ENCODE data around the gene SLC35F5.
"Not testable (repeated sequence)": the region's sequence is repeated elsewhere in the genome, so short reads cannot be mapped to it uniquely, and the experiment has no call there.

The SLC35F5 gene

DNA sequence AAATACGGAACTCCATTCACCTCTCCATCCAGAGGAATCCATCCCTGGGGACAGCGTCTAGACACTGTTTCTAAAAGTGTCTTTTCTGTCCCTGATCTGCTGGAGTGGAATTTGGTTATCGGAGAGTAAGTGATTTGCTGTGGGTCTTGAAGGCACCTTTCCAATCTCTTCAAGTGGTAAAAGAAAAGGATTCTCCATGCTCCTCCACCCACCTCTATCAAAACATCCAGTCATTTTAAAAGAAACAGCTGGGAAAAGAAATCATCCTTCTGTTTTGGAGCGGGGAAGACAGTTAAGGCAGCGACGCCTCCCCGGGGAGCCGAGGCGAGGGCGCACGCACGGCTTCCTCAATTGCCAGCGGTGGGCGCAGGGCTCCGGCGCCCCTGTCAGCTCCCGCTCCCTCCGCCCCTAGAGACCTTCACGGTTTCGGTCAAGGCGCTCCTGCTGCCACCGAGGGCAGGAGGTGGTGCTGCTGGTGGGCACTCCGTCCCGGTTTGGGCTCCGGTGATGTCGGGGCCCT, 547 bp downstream of the SLC35F5 start:
- DNase-seq = peak; percentile 14

DNA sequence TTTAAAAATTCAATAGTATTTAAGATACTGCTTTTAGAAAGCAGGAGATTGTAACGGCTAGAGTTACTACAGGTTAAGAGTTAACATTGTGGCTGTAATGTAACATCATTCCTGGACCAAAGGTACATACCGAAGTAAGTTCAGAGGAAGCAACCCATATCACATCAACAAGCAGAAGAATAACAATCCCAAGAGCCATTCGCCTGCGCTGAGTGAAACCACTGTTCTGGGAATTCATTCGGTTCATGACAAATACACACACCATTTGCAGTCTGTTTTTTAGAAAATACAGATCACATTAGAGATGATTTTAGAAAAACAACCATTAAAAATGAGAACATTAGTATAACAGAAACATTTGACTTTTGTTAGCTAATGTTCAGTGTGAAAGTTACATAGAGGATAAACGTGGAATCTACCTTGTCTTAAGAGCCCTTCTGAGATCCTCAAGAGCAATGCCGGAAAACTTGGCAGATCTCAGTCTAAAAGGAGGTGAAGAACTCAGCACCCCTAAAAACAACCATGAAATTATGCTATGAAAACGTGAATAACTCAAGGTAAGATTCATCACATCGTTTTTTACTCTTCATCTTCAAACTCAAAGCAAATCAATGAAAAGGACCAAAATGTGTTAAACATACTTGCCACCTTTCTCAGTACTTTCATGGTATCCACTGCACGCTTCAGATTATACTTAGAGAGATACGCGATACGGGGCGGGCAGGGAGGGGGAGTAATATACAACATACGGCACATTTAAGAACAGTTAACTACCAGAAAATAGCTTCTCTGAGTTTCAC, 1.2 kb downstream of the SLC35F5 start:
- DNase-seq = peak; percentile 10

DNA sequence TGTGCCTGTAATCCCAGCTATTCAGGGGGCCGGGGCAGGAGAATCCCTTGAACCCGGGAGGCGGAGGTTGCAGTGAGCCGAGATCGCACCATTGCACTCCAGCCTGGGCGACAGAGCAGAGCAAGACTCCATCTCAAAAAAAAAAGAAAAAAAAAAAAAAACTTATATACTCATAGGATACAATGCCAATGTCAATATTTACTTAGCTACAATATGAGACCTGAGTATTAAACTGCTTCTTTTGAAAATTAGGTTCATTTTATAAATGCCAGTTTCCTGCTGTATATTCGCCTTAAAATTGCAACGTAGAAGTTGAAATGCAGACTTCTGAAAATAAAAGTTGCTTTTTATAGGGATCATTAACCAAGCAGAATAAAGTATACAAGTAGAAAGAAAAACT, 2.3 kb downstream of the SLC35F5 start:
- DNase-seq = no peak

DNA sequence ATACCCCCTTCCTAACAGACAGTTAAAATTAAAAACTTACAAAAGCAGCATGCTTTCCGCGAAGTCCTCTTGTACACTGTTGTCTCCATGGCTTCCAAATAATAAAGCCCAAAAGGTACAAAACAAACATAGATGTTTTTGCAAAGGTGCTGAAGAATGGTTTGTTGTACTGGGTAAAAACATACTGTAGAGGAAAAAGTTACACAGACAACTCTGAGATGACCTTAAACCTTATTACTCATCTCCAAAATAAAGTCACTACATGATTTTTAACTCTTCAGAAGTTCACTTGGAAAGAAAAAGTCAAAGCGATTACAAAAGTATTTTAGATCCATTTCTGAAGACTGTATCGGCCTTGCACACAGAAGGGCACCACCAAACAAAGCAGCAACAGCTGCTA, 6.1 kb downstream of the SLC35F5 start:
- no peak for DNase-seq

DNA sequence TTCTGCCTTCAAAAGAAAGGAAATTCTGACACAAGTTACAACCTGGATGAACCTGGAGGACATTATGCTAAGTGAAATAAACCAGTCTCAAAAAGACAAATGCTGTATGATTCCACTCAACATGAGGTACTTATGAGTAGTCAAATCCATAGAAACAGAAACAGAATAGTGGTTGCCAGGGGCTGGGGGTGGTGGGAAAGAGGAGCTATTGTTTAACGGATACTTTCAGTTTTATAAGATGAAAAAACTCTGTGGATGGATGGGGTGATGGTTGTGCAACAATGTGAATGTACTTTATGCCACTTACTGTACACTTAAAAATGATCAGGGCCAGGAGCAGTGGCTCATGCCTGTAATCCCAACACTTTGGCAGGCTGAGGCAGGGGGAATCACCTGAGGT, 15.4 kb downstream of the SLC35F5 start:
- DNase-seq = no peak

DNA sequence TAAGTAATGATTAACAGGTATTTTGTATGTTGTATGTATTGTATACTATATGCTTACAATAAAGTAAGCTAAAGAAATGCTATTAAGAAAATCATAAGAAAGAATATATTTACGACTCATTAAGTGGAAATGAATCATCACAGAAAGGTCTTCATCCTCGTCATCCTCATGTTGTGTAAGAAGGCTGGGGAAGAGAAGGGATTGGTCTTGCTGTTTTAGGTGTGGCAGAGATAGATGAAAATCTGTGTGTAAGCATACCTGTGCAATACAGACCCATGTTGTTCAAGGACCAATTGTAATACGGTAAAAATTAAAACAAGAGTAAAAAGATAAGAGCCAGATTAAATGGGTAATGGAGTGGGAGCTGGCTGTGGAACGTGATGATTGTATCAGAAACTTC, 16.6 kb downstream of the SLC35F5 start:
- DNase-seq = no peak

DNA sequence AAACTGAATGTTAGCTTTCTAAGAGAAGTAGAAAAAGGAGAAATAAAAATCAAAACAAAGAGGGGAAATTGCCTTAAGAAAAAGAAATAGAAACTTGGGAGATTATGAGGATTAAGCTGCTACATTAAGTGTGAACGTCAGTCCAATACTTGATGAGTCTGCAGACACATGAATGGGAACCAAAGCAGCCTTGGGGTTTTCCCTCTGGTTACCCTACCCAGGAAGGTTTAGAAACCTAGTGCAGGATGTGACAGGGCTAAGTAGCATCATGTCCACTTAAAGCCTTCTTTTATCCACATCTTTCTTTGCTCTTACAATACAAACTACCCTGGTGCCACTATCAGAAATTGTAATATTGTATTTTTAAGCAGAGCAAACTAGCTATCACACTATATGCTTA, 22.3 kb downstream of the SLC35F5 start:
- no peak for DNase-seq

DNA sequence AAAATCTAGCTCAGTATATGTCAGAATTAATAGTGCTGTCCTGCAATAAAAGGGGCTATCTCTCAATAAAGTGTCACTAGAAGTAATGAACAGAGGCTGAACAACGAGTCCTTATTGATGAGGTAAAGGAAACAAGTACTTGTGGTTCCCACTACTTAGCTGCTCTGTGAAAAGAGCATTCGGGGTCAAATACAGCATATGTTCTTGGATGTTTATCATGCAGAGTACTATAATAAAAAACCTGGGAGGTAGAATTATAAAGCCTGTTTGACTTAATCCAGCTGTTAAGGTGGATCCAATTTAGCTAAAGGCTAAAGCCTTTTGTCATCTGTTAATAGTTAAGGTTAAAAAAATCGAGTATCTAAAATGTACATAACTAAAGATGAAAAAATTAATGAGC, 32.4 kb downstream of the SLC35F5 start:
- no peak for DNase-seq

DNA sequence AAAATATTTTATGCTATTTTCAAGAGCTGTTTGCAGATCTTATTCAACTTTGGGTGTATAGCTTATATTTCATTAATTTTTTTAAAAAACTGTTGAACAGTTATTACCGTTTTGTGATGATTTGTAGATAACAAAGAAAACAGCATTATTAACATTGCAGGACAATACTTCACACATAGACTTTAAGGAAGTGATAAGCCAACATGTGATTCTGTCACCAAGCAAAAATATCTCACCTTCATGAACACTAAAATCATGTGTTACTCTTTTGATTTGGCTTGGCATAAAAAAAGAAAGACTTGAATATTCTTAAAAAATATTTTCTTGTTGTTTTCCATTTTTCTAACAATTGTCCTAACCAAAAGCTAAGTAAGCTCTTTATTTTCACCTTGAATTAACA, 33.0 kb downstream of the SLC35F5 start:
- no peak for DNase-seq

DNA sequence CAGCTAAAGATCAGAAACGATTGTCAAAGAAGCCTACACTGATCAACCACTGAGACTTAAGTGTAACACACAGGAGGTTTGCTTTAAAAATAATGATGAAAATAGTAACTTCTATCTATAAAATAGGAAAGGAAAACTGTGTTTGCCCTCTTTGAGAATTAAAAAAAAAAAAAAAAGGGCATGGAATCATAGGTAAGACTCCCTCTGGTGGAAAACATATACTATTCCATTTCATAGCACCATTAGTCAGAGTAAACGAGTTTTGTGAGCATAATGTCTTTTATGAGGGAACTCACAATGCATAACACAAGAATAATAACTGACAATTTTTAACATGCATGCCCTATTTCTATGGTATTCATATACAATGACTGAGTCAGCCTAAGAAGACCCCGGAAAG, 36.3 kb downstream of the SLC35F5 start:
- DNase-seq = no peak

DNA sequence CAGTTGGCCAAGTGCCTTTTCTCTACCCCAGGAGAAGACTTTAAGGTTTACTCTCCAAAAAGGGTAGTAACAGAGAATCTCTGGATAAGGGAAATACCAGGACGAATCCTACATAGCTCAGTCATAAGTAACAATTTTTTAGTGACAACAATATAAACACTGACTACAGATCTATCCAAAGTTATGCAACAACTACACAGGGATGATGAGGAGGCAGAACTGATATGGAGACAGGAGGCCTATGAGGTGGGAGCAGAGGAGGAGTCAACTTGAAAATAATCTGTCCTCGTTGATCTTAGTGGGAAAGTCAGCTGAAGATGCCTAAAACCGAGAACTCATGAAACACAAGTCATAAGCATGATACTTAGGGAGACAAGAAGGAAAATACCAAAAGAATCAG, 40.2 kb downstream of the SLC35F5 start:
- no peak for DNase-seq

DNA sequence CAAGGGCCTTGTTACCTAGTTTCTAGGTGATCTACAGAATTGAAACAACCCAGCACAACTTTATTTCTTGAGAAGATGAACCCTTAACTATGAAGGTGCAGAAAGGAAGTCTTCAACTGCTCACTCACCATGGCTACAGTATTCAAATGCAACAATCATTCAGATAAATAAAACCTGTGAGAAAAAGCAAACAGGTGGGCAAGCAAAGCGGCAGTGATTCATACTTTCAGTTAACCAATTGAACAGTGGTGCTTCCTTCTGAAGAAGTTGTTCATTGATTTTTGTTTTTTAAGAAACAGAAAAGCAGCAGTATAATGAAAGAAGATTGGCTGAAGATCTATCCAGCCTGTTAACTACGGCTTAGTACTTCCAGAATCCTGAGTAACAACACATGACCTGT, 43.5 kb downstream of the SLC35F5 start:
- DNase-seq = no peak

DNA sequence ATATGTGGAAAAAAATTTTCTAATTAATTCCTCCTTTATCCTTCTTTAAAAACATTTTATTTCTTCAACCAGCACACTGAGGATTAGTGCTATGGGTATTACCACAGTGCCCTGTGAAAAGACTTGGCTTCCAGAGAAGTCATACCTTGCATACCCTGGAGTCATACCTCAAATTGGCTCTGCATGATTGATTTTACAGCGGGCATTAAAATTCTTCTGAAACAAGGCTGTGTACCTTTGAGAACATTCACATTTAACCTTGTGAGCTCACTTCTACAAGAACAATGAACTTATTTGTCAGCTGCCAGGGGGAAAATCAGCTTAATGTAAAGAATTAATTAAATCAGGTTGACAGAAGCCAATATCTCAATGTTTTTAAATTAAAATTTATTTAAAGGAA, 44.6 kb downstream of the SLC35F5 start:
- DNase-seq = no peak

DNA sequence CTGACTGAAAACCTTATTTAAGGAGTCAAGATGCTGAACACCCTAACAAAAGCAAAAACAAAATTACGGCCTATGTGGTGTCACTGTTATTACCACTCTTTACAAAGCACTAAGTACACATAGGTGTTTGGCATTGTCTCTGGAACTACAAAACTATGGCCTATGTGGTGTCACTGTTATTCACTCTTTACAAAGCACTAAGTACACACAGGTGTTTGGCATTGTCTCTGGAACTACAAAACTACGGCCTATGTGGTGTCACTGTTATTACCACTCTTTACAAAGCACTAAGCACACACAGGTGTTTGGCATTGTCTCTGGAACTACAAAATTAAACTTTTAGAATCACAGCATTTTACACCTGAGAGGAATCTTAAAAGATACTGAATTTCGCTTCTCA, 47.4 kb downstream of the SLC35F5 start:
- peak; percentile 91 for DNase-seq

DNA sequence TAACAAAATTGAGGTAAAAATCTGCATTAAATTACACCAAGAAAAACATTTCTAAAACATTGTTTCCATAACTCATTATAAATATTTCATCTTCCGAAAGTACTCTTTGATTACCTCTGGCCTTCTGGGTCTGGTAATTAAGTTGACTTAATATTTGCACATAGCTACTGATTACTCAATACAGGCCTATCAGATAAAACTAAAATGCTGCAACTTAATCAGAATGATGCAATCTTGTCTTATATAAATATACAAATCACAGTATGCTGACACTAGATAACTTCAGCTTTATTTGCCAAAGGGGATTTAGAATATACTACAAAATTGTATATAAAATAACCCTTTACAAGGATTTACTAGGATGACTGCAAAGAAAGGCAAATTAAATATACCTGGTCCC, 49.3 kb downstream of the SLC35F5 start:
- no peak for DNase-seq

DNA sequence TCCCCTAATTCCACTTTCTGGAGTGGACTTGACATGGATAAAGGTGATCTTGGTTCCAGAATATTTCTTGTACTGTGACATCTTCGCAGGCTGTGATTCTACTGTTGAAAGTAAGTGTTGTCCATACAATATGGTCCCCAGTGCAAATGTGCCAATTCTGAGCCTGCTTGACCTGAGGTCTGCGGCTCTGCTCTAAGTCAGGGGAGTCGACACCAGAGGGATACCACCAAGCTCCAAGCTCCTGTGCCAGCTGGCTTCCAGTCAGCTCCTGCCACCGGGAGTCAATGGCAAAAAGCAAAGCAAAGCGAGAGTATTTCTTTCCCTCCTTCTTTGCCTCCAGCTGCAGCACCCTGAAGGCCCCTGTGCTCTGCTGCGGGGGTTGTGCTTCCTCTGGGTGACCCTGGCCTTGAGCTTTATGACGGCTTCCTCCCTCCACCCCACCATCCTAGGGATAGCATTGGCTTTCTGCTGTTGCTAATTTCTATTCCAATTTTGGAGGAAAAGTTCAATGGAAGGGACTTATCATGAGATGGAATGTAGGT, 50.4 kb downstream of the SLC35F5 start:
- DNase-seq = no peak

DNA sequence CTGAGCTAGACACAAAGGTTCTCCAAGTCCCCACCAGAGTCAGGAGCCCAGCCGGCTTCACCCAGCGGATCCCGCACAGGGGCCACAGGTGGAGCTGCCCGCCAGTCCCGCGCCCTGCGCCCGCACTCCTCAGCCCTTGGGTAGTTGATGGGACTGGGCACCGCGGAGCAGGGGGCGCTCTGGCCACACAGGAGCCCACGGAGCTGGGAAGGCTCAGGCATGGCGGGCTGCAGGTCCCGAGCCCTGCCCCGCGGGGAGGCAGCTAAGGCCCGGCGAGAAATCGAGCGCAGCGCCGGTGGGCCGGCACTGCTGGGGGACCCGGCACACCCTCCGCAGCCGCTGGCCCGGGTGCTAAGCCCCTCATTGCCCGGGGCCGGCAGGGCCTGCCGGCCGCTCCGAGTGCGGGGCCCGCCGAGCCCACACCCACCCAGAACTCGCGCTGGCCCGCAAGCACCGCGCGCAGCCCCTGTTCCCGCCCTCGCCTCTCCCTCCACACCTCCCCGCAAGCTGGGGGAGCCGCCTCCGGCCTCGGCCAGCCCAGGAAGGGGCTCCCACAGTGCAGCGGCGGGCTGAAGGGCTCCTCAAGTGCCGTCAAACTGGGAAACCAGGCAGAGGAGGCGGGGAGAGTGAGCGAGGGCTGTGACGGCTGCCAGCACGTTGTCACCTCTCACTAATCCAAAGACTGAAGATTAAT, 52.0 kb downstream of the SLC35F5 start:
- not testable (repeated sequence) for DNase-seq

DNA sequence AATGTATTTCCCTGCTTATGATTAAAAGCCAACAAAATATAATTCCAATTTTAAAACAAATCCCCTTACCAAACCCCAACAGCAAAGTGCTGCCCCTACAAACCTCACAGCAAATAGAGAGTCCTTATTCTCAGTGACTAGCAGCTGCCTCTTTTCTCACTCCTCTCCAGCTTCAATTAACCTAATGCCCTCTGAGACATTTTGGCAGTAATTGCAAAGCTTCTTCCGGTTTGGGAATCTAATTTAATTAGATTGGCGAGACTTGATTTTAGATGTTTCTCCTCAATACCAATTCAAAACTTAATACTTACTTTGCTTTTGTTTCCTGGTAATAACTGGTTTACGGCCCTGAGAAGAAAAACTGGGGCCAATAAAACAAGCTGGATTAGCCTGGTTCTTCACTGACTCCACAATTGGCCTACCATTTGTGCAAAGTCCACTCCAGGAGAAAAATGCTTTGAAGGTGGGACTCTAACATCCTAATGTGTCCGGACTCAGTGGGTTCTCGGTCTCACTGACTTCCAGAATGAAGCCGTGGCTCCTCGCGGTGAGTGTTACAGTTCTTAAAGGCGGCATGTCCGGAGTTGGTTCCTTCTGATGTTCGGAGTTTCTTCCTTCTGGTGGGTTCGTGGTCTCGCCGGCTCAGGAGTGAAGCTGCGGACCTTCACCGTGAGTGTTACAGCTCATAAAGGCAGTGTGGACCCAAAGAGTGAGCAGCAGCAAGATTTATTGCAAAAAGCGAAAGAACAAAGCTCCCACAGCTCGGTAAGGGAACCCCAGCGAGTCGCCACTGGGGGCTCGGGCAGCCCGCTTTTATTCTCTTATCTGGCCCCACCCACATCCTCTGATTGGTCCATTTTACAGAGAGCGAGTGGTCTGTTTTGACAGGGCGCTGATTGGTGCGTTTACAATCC, 52.8 kb downstream of the SLC35F5 start:
- DNase-seq = no peak

DNA sequence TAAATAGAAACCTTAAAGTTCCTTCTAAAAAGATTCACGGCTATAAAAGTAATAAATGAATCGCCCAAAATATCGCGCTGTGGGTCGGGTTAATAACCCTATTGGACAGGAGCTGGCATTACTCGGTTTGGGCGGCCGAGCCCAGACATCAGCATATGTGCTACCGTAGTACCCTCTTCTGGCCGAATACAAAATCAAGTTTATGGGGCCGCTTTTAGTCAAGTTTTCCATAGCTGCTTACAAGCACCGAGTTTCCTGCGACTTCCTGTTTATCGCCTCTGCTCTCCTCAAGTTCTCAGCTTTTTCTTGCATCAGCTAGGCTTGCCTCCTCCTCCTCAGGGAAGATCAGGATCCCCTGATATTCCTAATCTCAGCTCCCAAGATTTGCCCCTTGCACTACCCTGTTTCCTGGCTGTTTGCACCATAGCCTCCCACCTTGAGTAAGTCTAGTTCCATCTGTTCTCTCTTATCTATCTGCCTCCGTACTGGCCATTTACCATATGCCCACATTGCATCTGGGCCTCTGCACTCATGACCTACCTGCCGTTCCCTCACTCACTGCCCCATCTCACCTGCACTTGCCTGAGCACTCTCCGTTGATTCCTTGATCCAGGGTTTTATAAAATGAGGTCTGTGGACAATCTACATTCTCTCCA, 56.1 kb downstream of the SLC35F5 start:
- DNase-seq = no peak

DNA sequence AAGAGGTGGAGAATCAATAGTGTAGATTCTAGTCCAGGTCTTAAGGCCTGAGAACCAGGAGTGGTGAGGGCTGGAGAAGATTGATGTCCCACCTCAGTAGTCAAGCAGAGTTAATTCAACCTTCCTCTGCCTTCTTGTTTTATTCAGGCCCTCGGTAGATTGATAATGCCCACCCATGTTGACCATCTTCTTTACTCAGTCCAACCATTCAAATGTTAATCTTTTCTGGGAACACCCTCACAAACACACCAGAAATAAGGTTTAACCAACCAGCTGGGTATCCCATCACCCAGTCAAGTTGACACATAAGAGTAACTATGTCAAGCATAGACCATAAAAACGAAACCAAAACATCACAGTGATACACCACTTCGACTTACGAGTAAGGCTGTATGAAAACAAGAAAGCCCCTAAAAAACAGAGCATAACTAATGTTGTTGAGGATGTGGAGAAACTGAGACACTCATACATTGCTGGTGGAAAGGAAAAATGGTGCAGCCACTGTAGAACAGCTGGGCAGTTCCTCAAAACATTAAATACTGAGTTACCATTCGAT, 57.5 kb downstream of the SLC35F5 start:
- DNase-seq = no peak

DNA sequence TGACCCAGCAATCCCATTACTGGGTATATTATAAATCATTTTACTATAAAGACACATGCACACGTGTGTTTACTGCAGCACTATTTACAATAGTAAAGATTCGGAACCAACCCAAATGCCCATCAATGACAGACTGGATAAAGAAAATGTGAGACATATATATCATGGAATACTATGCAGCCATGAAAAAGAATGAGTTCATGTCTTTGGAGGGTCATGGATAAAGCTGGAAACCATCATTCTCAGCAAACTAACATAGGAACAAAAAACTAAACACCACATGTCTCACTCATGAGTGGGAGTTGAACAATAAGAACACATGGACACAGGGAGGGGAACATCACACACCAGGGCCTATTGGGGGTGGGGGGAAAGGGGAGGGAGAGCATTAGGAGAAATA, 58.2 kb downstream of the SLC35F5 start:
- not testable (repeated sequence) for DNase-seq

DNA sequence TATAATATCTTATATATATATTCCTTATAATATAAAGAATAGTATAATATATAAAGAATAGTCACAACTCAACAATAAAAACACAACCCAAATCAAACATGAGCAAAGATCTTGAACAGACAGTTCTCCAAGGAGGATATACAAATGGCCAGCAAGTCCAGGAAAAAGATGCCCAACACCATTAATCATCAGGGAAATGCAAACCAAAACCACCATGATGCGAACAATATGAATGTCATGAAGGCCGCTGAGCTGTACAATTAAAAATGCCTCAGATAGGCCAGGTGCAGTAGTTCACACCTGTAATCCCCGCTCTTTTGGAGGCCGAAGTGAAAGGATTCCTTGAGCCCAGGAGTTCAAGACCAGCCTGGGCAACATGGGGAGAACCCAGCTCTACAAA, 58.9 kb downstream of the SLC35F5 start:
- DNase-seq = no peak

All from NCI-H510A treated with DMSO at 0.1 percent for 48 hours (cell line).